ENCODE results near the gene PPP1R17. TPM values are rescaled to one million over a fixed set of nuclear protein-coding genes. Genes with fewer than 3 reads are reported as not detected.

The PPP1R17 gene
- total and polyA plus RNA-seq, 2 donors (not counting 3 experiments of a cell fraction or from before 2014, with no cell fraction given): not detected

- intact Hi-C loops (cut with micrococcal nuclease) (no loop called here), dilution Hi-C loops (cut with MboI; ENCODE audit: extremely low pct_ligation_motif_present, low sequenced_read_pairs) (no loop called here)
- Histone ChIP-seq H3K4me3 (replicated peaks in 1 of 3; ENCODE audit: insufficient read depth in 1 of 3, low read depth in 1 of 3, low read length in 3 of 3) (no peak overlapping the region), H3K27ac (ENCODE audit: insufficient read depth, low read depth, low read length) (no peak overlapping the region), H3K4me2 (ENCODE audit: insufficient read depth, low read length) (no peak overlapping the region), H2AFZ (ENCODE audit: low read depth, low read length) (no peak overlapping the region), H3K9ac (replicated peaks; ENCODE audit: extremely low read depth, insufficient read depth, low read length) (no peak overlapping the region), H3K9me3 (replicated peaks; ENCODE audit: control insufficient read depth, insufficient read depth, low read length) (no peaks in the 10 kb centered on the region), H3K9me1 (replicated peaks; ENCODE audit: control insufficient read depth, extremely low read depth, insufficient read depth, low read length) (no peaks in the 10 kb centered on the region), H3K36me3 (ENCODE audit: control insufficient read depth in 2 of 2, extremely low read depth in 1 of 2, insufficient read depth in 2 of 2, low read length in 2 of 2) (no peaks in the 10 kb centered on the region), H3K79me2 (ENCODE audit: control insufficient read depth, insufficient read depth, low read length) (no peaks in the 10 kb centered on the region), H3K27me3 (ENCODE audit: control insufficient read depth in 2 of 2, insufficient read depth in 2 of 2, low read length in 2 of 2) (peaks cover 0 to 2% of the 10 kb centered on the region in 2 experiments), H3K4me1 (ENCODE audit: control insufficient read depth, extremely low read depth, insufficient read depth, low read length) (no peaks in the 10 kb centered on the region), H4K20me1 (replicated peaks; ENCODE audit: control insufficient read depth, extremely low read depth, insufficient read depth, low read length) (no peaks in the 10 kb centered on the region)
- FAIRE-seq (no peak), DNase-seq (ENCODE audit: low read depth, low spot score) (no peak)
- BruUV-seq (replicated peaks): no TSS peak
- no peak for TF ChIP-seq CTCF (IDR thresholded peaks at IDR 0.05; ENCODE audit: extremely low read depth in 1 of 2, insufficient read depth in 1 of 2, low read depth in 1 of 2, low read length in 2 of 2)
- no peak for TF ChIP-seq MYC (IDR thresholded peaks at IDR 0.05; ENCODE audit: low read depth, low read length)
- no peak for TF ChIP-seq JUN (IDR thresholded peaks at IDR 0.05; ENCODE audit: borderline replicate concordance, insufficient read depth, insufficient read length, low read depth)
- no peak for TF ChIP-seq GATA2 (IDR thresholded peaks at IDR 0.05; ENCODE audit: insufficient read depth, insufficient read length, low read depth, low read length)
- TF ChIP-seq MAX (IDR thresholded peaks at IDR 0.05; ENCODE audit: insufficient read depth, insufficient read length): no peak
- no peak for TF ChIP-seq FOS (IDR thresholded peaks at IDR 0.05; ENCODE audit: borderline replicate concordance, insufficient read depth, low read length)
- TF ChIP-seq POLR2A (IDR thresholded peaks at IDR 0.05; ENCODE audit: low read depth, low read length): no peak
- no peak for TF ChIP-seq POLR2AphosphoS5 (IDR thresholded peaks at IDR 0.05; ENCODE audit: insufficient read depth, low read depth, low read length)
- TF ChIP-seq EZH2 (IDR thresholded peaks at IDR 0.05; ENCODE audit: borderline replicate concordance, low read depth, low read length, severe bottlenecking): no peak
- CTCF ChIA-PET: interaction anchor here (1.4 to 2.3 kb wide), 2 partner anchors 416 to 456 kb away, joined by 6 to 12 read pairs; no protein-coding TSS in a partner anchor
- POLR2A ChIA-PET: no interaction called here
Measured at GRCh38 chr7:31748084-31748483, 61.1 kb downstream of the PPP1R17 start.
